HG02798 (cell line): ENCODE results near the gene CUBN.

Source experiments
- ATAC-seq: cut with Tn5 transposase; IDR thresholded peaks from one replicate; pipeline ENCODE4 v1.9.1; 2021; ENCODE audit warnings: mild to moderate bottlenecking; ENCODE audit not compliant: unreplicated experiment, poor library complexity

Gene CUBN

DNA sequence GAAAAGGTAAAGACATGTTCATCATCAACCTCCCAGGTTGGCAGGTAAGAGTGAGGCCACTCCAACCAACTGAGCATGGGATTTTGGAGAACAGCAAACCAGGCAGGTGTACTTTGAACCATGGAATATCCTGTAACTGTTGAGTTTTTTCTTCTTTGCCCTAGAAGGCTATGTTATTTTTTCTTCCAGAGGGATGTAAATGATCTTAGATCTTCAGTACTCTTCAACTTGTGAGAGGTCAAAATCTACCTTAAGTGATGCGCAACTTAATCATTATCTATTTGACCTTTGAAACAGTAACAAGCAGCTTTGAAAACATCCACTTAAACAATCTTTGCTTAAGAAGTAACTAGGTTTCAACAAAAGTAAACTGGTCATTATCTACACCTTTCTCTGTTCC is at the start of gene CUBN:
CUBN (minus strand) TSS at position 71 of the 400 bp plus-strand sequence; CDS start at position 25, 46 bp downstream.
- no peak for ATAC-seq

GRCh38 chr10:17179002-17179401 is 49.4 kb upstream of the CUBN start:
- no peak for ATAC-seq

- no peak for ATAC-seq
These were observed 48.4 kb upstream of the CUBN start for GRCh38 chr10:17178006-17178405.

DNA sequence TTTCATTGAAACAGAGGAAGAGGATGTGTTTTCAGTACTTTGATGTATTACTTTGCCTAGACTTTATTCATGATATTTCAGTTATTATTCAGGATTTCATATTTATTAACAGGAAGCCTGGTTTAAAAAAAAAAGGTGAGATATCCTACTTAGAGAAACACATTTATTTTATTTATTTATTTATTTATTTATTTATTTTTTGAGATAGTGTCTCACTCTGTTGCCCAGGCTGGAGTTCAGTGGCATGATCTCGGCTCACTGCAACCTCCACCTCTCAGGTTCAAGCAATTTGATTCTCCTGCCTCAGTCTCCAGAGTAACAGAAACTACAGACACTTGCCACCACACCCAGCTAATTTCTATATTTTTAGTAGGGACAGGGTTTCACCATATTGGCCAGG is 47.4 kb upstream of the CUBN start:
- ATAC-seq: no peak

DNA sequence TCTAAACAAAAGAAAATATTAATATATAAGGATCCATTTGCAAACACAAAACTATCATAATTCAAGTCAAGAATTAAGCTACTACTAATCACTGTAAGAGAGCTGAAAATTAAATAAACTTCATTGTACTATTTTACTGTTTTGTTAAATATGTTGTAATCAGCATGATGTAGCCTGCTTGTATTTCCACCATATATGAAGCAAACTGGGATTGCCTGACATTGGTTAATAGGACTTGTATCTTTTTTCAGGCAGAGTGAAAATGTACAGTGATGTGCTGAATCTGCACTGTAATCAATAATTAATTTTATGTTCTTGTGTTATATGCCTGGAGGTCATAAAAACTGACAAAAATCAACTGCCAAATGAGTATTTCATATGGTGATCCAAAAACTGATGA is 46.5 kb upstream of the CUBN start:
- no peak for ATAC-seq

GRCh38 chr10:17175551-17175950 is 45.9 kb upstream of the CUBN start:
- no peak for ATAC-seq

DNA sequence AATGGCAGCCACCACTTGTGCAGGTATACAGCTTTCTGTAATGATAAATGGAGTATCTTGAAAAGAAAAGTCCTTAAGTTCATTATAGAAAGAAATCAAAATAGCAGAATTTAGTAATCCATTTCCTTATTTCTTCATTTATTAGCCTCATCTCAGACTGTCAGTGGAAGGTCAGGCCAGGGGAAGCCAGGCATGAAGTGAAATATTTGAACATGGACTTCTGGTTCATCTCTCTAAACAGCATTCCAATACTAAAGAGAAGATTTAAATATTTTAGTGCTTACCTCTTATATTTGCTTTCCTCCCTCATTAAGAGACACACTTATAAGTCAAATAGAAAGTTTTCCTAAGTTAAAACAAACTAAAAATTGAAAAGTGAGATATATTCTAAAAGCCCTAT is 45.0 kb upstream of the CUBN start:
- no peak for ATAC-seq

- no peak for ATAC-seq
These were observed 41.6 kb upstream of the CUBN start for GRCh38 chr10:17171141-17171641.

DNA sequence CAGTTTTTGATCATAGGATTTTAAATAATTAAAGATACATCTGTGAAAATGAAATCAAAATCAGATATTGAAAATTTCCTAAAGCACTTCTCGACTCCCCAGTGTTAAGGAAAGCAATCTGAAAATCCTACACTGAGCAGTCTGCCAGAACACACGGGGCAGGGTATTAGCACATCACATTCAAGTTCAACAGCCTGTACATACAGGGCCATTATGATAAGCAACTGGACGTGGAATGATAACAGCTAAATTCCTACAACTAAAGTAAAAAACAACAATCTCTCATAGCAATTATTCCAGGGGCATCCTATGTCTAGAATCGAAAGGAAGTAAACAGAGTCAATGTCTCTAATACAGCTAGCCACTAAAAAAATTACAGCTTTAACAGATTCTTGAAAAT is 40.2 kb upstream of the CUBN start:
- no peak for ATAC-seq

- ATAC-seq: no peak
These were observed 37.1 kb upstream of the CUBN start for GRCh38 chr10:17166699-17167098.

GRCh38 chr10:17162828-17163227 is 33.2 kb upstream of the CUBN start:
- no peak for ATAC-seq

- ATAC-seq: no peak
These were observed 32.2 kb upstream of the CUBN start for GRCh38 chr10:17161775-17162174.

- no peak for ATAC-seq
These were observed 27.4 kb upstream of the CUBN start for GRCh38 chr10:17157024-17157423.

- no peak for ATAC-seq
These were observed 26.2 kb upstream of the CUBN start for GRCh38 chr10:17155826-17156225.

DNA sequence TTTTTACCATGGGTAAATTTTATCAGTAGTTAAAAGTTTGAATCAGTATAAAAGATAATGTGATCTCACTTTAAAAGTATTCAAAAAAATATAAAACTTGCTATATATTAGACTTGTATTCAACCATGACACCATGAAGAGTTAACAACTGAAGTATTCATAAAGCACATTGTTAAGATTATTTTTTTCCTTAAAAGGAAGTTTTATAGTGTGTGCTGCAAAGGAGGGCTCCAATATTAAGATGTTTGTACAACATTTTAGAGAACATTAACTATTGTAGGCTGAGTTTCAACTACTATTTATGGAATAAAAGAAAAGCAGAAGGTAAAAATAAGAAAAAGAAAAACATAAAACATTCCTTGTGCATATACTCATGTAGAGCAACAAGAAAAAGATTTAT is 24.5 kb upstream of the CUBN start:
- no peak for ATAC-seq

DNA sequence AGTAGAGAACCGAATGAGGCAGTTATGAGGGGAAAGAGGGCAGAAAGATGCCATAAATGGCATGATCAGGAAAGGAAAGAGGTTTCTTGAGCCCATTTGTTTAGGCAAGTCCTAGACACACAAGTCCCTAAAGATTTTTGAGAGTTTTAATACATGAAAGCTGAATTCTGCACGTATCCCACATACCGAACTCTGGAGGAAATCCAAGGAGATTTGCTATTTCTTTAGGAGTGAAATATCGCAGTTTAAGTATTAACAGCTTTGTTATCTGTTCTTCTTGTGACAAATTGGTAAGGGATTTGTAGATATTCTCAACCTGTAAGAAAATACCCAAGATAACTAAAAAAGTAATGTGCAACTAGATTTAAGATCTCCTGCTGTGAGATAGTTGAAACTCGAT is 23.7 kb upstream of the CUBN start:
- no peak for ATAC-seq

- ATAC-seq: no peak
These were observed 22.1 kb upstream of the CUBN start for GRCh38 chr10:17151716-17152115.

DNA sequence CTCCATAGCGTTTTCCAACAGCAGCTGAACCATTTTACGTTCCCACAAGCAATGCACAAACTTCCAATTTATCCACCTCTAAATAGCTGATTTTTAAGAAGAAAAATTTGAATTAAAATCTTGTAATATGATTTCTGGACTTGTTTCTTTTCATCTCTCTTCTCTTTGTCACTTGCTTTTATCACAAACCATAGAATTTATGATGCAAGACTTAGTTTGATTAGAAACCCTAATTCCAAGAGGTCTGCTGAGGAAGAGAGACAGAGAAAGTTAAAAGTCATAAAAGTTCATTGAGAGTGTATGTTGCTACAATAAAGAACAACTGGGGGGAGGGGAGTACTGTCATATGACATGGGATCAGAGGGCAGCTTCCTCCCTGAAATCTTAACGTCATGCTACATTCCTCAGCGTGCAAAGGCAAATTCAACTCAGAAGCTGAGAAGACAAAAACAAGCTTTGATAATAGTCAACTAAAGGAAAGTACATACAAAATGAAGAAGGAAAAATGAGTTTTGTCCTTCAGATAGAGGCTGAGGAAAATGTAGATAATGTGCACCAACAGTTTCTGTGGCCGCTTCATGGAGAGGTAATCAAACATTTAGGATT is 18.4 kb upstream of the CUBN start:
- ATAC-seq: no peak

DNA sequence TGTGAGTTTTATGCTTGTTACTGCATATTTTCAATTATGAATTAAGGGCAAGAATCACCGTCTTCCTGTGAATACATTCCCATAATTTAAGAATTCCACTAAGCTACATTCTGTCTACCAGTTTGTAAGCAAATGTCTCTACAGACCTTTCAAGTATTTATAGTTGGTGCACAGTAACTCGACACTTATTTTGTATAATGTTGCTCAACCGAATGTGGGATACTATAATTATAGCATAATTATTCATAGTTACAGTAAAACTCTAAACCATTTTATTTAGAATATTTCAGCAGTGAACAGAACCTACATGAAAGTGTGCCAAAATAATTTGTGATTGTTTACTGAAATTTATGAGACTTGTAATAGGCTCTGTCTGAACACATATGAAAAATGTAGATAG is 17.3 kb upstream of the CUBN start:
- no peak for ATAC-seq

- no peak for ATAC-seq
These were observed 15.6 kb upstream of the CUBN start for GRCh38 chr10:17145239-17145638.

GRCh38 chr10:17144757-17145156 is 15.1 kb upstream of the CUBN start:
- ATAC-seq: peak; percentile 77

GRCh38 chr10:17144032-17144431 is 14.4 kb upstream of the CUBN start:
- no peak for ATAC-seq
